ENCODE results near the gene CDC42. TPM values are rescaled to one million over a fixed set of nuclear protein-coding genes. Genes with fewer than 3 reads are reported as not detected.

CDC42 gene
- total RNA-seq, 2 experiments from 2014 or later = 298 to 339 TPM

GRCh38 chr1:22038036-22038435 lies 14.5 kb upstream of the CDC42 start:
- Mint-ChIP-seq H3K27ac (peak overlapping the region; percentile 68), H3K27me3 (no peaks in the 10 kb centered on the region), H3K36me3 (ENCODE audit: low read depth) (no peaks in the 10 kb centered on the region), H3K4me3 (no peak overlapping the region), H3K4me1 (peaks cover 56% of the 10 kb centered on the region), H3K9me3 (ENCODE audit: low read depth) (no peaks in the 10 kb centered on the region)
- DNase-seq (no peak), ATAC-seq (no peak)
- intact Hi-C loops (cut with DNase I, micrococcal nuclease) = loop anchor here in 1 of 2 experiments (1.0 kb wide), 1 partner anchor 8 kb away; no protein-coding TSS in a partner anchor
- ChIA-PET POLR2A (interaction anchor here (0.6 to 3.1 kb wide), 4 partner anchors 13 to 1502 kb away, joined by 3 to 30 read pairs (median 6); partner anchors contain the start of gene CDC42), CTCF (interaction anchor here (0.7 to 2.8 kb wide), 7 partner anchors 8 to 29 kb away, joined by 3 to 14 read pairs (median 6); partner anchors contain the start of gene CDC42)

- Mint-ChIP-seq H3K36me3 (ENCODE audit: low read depth) (no peaks in the 10 kb centered on the region), H3K4me1 (peaks cover 62% of the 10 kb centered on the region), H3K9me3 (ENCODE audit: low read depth) (no peaks in the 10 kb centered on the region), H3K4me3 (peak overlapping the region; percentile 64), H3K27me3 (no peaks in the 10 kb centered on the region), H3K27ac (peak overlapping the region; percentile 97)
- ChIA-PET CTCF (interaction anchor here (0.6 to 2.8 kb wide), 15 partner anchors 8 to 996 kb away, joined by 3 to 14 read pairs (median 4); partner anchors contain the start of gene CDC42), POLR2A (interaction anchor here (0.6 to 3.1 kb wide), 13 partner anchors 8 to 1518 kb away, joined by 3 to 34 read pairs (median 4); partner anchors contain the start of genes CDC42 and HNRNPR)
- ATAC-seq (peak; percentile 98), DNase-seq (peak; percentile 94)
- intact Hi-C loops (cut with DNase I, micrococcal nuclease) = loop anchor here (1.0 kb wide), 4 partner anchors 9 to 14 kb away; partner anchors contain the start of gene CDC42 (in 1 of the 2)
These were observed 12.8 kb upstream of the CDC42 start for GRCh38 chr1:22039594-22040285.

- Mint-ChIP-seq H3K4me3 (peak overlapping the region; percentile 64), H3K4me1 (peaks cover 66% of the 10 kb centered on the region), H3K27me3 (no peaks in the 10 kb centered on the region), H3K36me3 (ENCODE audit: low read depth) (peaks cover 1% of the 10 kb centered on the region), H3K9me3 (ENCODE audit: low read depth) (peaks cover 1% of the 10 kb centered on the region), H3K27ac (peak overlapping the region; percentile 97)
- DNase-seq (no peak), ATAC-seq (no peak)
- CTCF ChIA-PET = interaction anchor here (0.6 to 2.8 kb wide), 15 partner anchors 8 to 997 kb away, joined by 3 to 14 read pairs (median 4); partner anchors contain the start of gene CDC42
- intact Hi-C loops (cut with DNase I, micrococcal nuclease) = loop anchor here (1.0 kb wide), 3 partner anchors 8 to 15 kb away; partner anchors contain the start of gene CDC42 (in 1 of the 2)
- POLR2A ChIA-PET = interaction anchor here (0.6 to 3.1 kb wide), 12 partner anchors 8 to 1304 kb away, joined by 3 to 34 read pairs (median 4); partner anchors contain the start of genes CDC42 and HNRNPR
These were observed 12.3 kb upstream of the CDC42 start for GRCh38 chr1:22040286-22040623.

- intact Hi-C loops (cut with DNase I, micrococcal nuclease) = no loop called here
- Mint-ChIP-seq H3K36me3 (ENCODE audit: low read depth) (peaks cover 4% of the 10 kb centered on the region), H3K27ac (peak overlapping the region; percentile 79), H3K4me3 (no peak overlapping the region), H3K9me3 (ENCODE audit: low read depth) (peaks cover 4% of the 10 kb centered on the region), H3K4me1 (peaks cover 68% of the 10 kb centered on the region), H3K27me3 (no peaks in the 10 kb centered on the region)
- DNase-seq = no peak
- ATAC-seq = no peak
- ChIA-PET CTCF (interaction anchor here (0.6 to 1.0 kb wide), 3 partner anchors 10 to 20 kb away, joined by 3 read pairs; no protein-coding TSS in a partner anchor), POLR2A (interaction anchor here (1.2 kb wide), 1 partner anchor 16 kb away, joined by 4 read pairs; no protein-coding TSS in a partner anchor)
These were observed 11.0 kb upstream of the CDC42 start for GRCh38 chr1:22041505-22041904.

- DNase-seq (no peak), ATAC-seq (no peak)
- ChIA-PET POLR2A (no interaction called here), CTCF (interaction anchor here (2.3 kb wide), 1 partner anchor 16 kb away, joined by 9 read pairs; no protein-coding TSS in a partner anchor)
- H3K36me3 Mint-ChIP-seq (ENCODE audit: low read depth) = peaks cover 4% of the 10 kb centered on the region
- H3K4me1 Mint-ChIP-seq = peaks cover 70% of the 10 kb centered on the region
- H3K27ac Mint-ChIP-seq = peak overlapping the region; percentile 61
- no peak overlapping the region for H3K4me3 Mint-ChIP-seq
- H3K27me3 Mint-ChIP-seq = no peaks in the 10 kb centered on the region
- intact Hi-C loops (cut with DNase I, micrococcal nuclease) = no loop called here
- H3K9me3 Mint-ChIP-seq (ENCODE audit: low read depth) = peaks cover 4% of the 10 kb centered on the region
These were observed 9.2 kb upstream of the CDC42 start for GRCh38 chr1:22043198-22043769.

- POLR2A ChIA-PET = no interaction called here
- Mint-ChIP-seq H3K27ac (peak overlapping the region; percentile 63), H3K4me1 (peaks cover 69% of the 10 kb centered on the region), H3K27me3 (no peaks in the 10 kb centered on the region), H3K9me3 (ENCODE audit: low read depth) (peaks cover 4% of the 10 kb centered on the region), H3K4me3 (no peak overlapping the region), H3K36me3 (ENCODE audit: low read depth) (peaks cover 4% of the 10 kb centered on the region)
- ATAC-seq (no peak), DNase-seq (no peak)
- CTCF ChIA-PET = interaction anchor here (0.6 to 2.3 kb wide), 2 partner anchors 13 to 17 kb away, joined by 3 to 9 read pairs; no protein-coding TSS in a partner anchor
- intact Hi-C loops (cut with DNase I, micrococcal nuclease) = no loop called here
These were observed 7.7 kb upstream of the CDC42 start for GRCh38 chr1:22044690-22045420.

GRCh38 chr1:22045604-22046228 lies 6.8 kb upstream of the CDC42 start:
- Mint-ChIP-seq H3K36me3 (ENCODE audit: low read depth) (peaks cover 4% of the 10 kb centered on the region), H3K9me3 (ENCODE audit: low read depth) (peaks cover 4% of the 10 kb centered on the region), H3K4me1 (peaks cover 62% of the 10 kb centered on the region), H3K27ac (peak overlapping the region; percentile 63), H3K27me3 (no peaks in the 10 kb centered on the region), H3K4me3 (no peak overlapping the region)
- intact Hi-C loops (cut with DNase I, micrococcal nuclease) = no loop called here
- no peak for DNase-seq
- no peak for ATAC-seq
- ChIA-PET CTCF (no interaction called here), POLR2A (no interaction called here)

- Mint-ChIP-seq H3K27ac (peak overlapping the region; percentile 94), H3K9me3 (ENCODE audit: low read depth) (peaks cover 4% of the 10 kb centered on the region), H3K4me3 (peak overlapping the region; percentile 41), H3K36me3 (ENCODE audit: low read depth) (peaks cover 4% of the 10 kb centered on the region), H3K27me3 (no peaks in the 10 kb centered on the region), H3K4me1 (peaks cover 48% of the 10 kb centered on the region)
- intact Hi-C loops (cut with DNase I, micrococcal nuclease) = loop anchor here in 1 of 2 experiments (1.0 kb wide), 2 partner anchors 8 to 23 kb away; no protein-coding TSS in a partner anchor
- POLR2A ChIA-PET = interaction anchor here (1.6 kb wide), 1 partner anchor 23 kb away, joined by 6 read pairs; no protein-coding TSS in a partner anchor
- DNase-seq (peak; percentile 74), ATAC-seq (peak; percentile 65)
- CTCF ChIA-PET = interaction anchor here (0.7 to 4.2 kb wide), 4 partner anchors 9 to 91 kb away, joined by 3 to 35 read pairs (median 3); no protein-coding TSS in a partner anchor
These were observed 3.9 kb upstream of the CDC42 start for GRCh38 chr1:22048351-22049192.

- Mint-ChIP-seq H3K36me3 (ENCODE audit: low read depth) (peaks cover 13% of the 10 kb centered on the region), H3K4me3 (no peak overlapping the region), H3K9me3 (ENCODE audit: low read depth) (peaks cover 2% of the 10 kb centered on the region), H3K27ac (no peak overlapping the region), H3K4me1 (peaks cover 47% of the 10 kb centered on the region), H3K27me3 (no peaks in the 10 kb centered on the region)
- DNase-seq (no peak), ATAC-seq (no peak)
- ChIA-PET POLR2A (interaction anchor here (0.8 kb wide), 1 partner anchor 42 kb away, joined by 3 read pairs; no protein-coding TSS in a partner anchor), CTCF (interaction anchor here (0.5 to 4.2 kb wide), 4 partner anchors 10 to 36 kb away, joined by 3 to 35 read pairs (median 5); no protein-coding TSS in a partner anchor)
- intact Hi-C loops (cut with DNase I, micrococcal nuclease) = loop anchor here in 1 of 2 experiments (10.0 kb wide), 1 partner anchor 1294 kb away; the partner anchor contains the start of gene HNRNPR
These were observed 2.2 kb upstream of the CDC42 start for GRCh38 chr1:22050330-22050729.

Data from activated CD4-positive, alpha-beta T cell treated with anti-CD3 and anti-CD28 coated beads for 36 hours (primary cell).